Measurements from ENCODE around the gene REL.

Gene REL

GRCh38 chr2:60934165-60934722 lies 52.9 kb downstream of the REL start:
- no peak overlapping the region for H3K27ac ChIP-seq
- no peaks in the 10 kb centered on the region for H3K36me3 ChIP-seq (ENCODE audit: insufficient read depth)
- H3K4me1 ChIP-seq (ENCODE audit: low read depth, poor library complexity, severe bottlenecking): no peaks in the 10 kb centered on the region
- no peaks in the 10 kb centered on the region for H4K20me1 ChIP-seq (ENCODE audit: insufficient read depth)
- no peak overlapping the region for H3K4me3 ChIP-seq (IDR thresholded peaks at IDR 0.05; ENCODE audit: insufficient read depth, low read depth, low read length)
- no peaks in the 10 kb centered on the region for H3K79me2 ChIP-seq (ENCODE audit: insufficient read depth, low read depth)
- no peak for TF ChIP-seq CTCF (conservative IDR thresholded peaks at IDR 0.05; ENCODE audit: low read depth, low read length)
- no peaks in the 10 kb centered on the region for H3K27me3 ChIP-seq (ENCODE audit: insufficient read depth, low read depth)
- no peak overlapping the region for H3K4me2 ChIP-seq
- no peak overlapping the region for H2AFZ ChIP-seq (ENCODE audit: low read depth)
- H3K9ac ChIP-seq: no peak overlapping the region

GRCh38 chr2:60936757-60937156 lies 55.4 kb downstream of the REL start:
- H3K4me2 ChIP-seq: no peak overlapping the region
- H3K27ac ChIP-seq: no peak overlapping the region
- no peak for TF ChIP-seq CTCF (conservative IDR thresholded peaks at IDR 0.05; ENCODE audit: low read depth, low read length)
- no peaks in the 10 kb centered on the region for H3K4me1 ChIP-seq (ENCODE audit: low read depth, poor library complexity, severe bottlenecking)
- H4K20me1 ChIP-seq (ENCODE audit: insufficient read depth): no peaks in the 10 kb centered on the region
- no peaks in the 10 kb centered on the region for H3K27me3 ChIP-seq (ENCODE audit: insufficient read depth, low read depth)
- H3K36me3 ChIP-seq (ENCODE audit: insufficient read depth): no peaks in the 10 kb centered on the region
- no peak overlapping the region for H3K9ac ChIP-seq
- H2AFZ ChIP-seq (ENCODE audit: low read depth): no peak overlapping the region
- H3K4me3 ChIP-seq (IDR thresholded peaks at IDR 0.05; ENCODE audit: insufficient read depth, low read depth, low read length): no peak overlapping the region
- no peaks in the 10 kb centered on the region for H3K79me2 ChIP-seq (ENCODE audit: insufficient read depth, low read depth)

GRCh38 chr2:60938301-60938700 lies 56.9 kb downstream of the REL start:
- H3K4me2 ChIP-seq: no peak overlapping the region
- H4K20me1 ChIP-seq (ENCODE audit: insufficient read depth): no peaks in the 10 kb centered on the region
- no peaks in the 10 kb centered on the region for H3K27me3 ChIP-seq (ENCODE audit: insufficient read depth, low read depth)
- no peaks in the 10 kb centered on the region for H3K79me2 ChIP-seq (ENCODE audit: insufficient read depth, low read depth)
- no peaks in the 10 kb centered on the region for H3K4me1 ChIP-seq (ENCODE audit: low read depth, poor library complexity, severe bottlenecking)
- no peaks in the 10 kb centered on the region for H3K36me3 ChIP-seq (ENCODE audit: insufficient read depth)
- TF ChIP-seq CTCF (conservative IDR thresholded peaks at IDR 0.05; ENCODE audit: low read depth, low read length): no peak
- no peak overlapping the region for H3K9ac ChIP-seq
- H2AFZ ChIP-seq (ENCODE audit: low read depth): no peak overlapping the region
- H3K27ac ChIP-seq: no peak overlapping the region
- H3K4me3 ChIP-seq (IDR thresholded peaks at IDR 0.05; ENCODE audit: insufficient read depth, low read depth, low read length): no peak overlapping the region

GRCh38 chr2:60939622-60940021 lies 58.2 kb downstream of the REL start:
- no peak for TF ChIP-seq CTCF (conservative IDR thresholded peaks at IDR 0.05; ENCODE audit: low read depth, low read length)
- H3K4me1 ChIP-seq (ENCODE audit: low read depth, poor library complexity, severe bottlenecking): no peaks in the 10 kb centered on the region
- no peaks in the 10 kb centered on the region for H3K79me2 ChIP-seq (ENCODE audit: insufficient read depth, low read depth)

More at GRCh38 chr2:60939622-60940021, 58.2 kb downstream of the REL start:
- Histone ChIP-seq H3K27ac (no peak overlapping the region), H4K20me1 (ENCODE audit: insufficient read depth) (no peaks in the 10 kb centered on the region), H3K36me3 (ENCODE audit: insufficient read depth) (no peaks in the 10 kb centered on the region), H3K4me2 (no peak overlapping the region), H2AFZ (ENCODE audit: low read depth) (no peak overlapping the region), H3K27me3 (ENCODE audit: insufficient read depth, low read depth) (no peaks in the 10 kb centered on the region), H3K4me3 (IDR thresholded peaks at IDR 0.05; ENCODE audit: insufficient read depth, low read depth, low read length) (no peak overlapping the region), H3K9ac (no peak overlapping the region)
